Measurements from ENCODE around the gene F12.

Gene F12

GRCh38 chr5:177409043-177409801 is at the start of gene F12:
Gene F12, minus strand, starts transcription at chr5:177409564. Its CDS starts 37 bp downstream, at chr5:177409527.
- no peak for DNase-seq

GRCh38 chr5:177458912-177459350 is 49.6 kb upstream of the F12 start:
- no peak for DNase-seq

- DNase-seq: no peak
Observed at GRCh38 chr5:177457852-177458681, 48.7 kb upstream of the F12 start.

- peak; percentile 95 for DNase-seq
Observed at GRCh38 chr5:177456976-177457851, 47.9 kb upstream of the F12 start.

GRCh38 chr5:177456591-177456964 is 47.2 kb upstream of the F12 start:
- no peak for DNase-seq

GRCh38 chr5:177455661-177456590 is 46.6 kb upstream of the F12 start:
- peak; percentile 83 for DNase-seq

- peak; percentile 70 for DNase-seq
Observed at GRCh38 chr5:177455036-177455660, 45.8 kb upstream of the F12 start.

- peak; percentile 87 for DNase-seq
Observed at GRCh38 chr5:177454397-177455035, 45.2 kb upstream of the F12 start.

GRCh38 chr5:177453852-177454396 is 44.6 kb upstream of the F12 start:
- no peak for DNase-seq

- DNase-seq: no peak
Observed at GRCh38 chr5:177452688-177453638, 43.6 kb upstream of the F12 start.

- DNase-seq: no peak
Observed at GRCh38 chr5:177450667-177451424, 41.5 kb upstream of the F12 start.

GRCh38 chr5:177449140-177450061 is 40.0 kb upstream of the F12 start:
- no peak for DNase-seq

GRCh38 chr5:177448244-177448950 is 39.0 kb upstream of the F12 start:
- DNase-seq: no peak

GRCh38 chr5:177447611-177448243 is 38.4 kb upstream of the F12 start:
- DNase-seq: peak; percentile 51

- DNase-seq: peak; percentile 42
Observed at GRCh38 chr5:177447066-177447610, 37.8 kb upstream of the F12 start.
